GM12801 (cell line): ENCODE data around the gene OR4D1.

Experiments used
- CTCF ChIP-seq: IDR thresholded peaks from one replicate; pipeline ENCODE4 v1.5.1; 2011; ENCODE audit warnings: control low read depth; ENCODE audit not compliant: insufficient read length; ENCODE audit errors: extremely low read depth

Gene OR4D1

DNA sequence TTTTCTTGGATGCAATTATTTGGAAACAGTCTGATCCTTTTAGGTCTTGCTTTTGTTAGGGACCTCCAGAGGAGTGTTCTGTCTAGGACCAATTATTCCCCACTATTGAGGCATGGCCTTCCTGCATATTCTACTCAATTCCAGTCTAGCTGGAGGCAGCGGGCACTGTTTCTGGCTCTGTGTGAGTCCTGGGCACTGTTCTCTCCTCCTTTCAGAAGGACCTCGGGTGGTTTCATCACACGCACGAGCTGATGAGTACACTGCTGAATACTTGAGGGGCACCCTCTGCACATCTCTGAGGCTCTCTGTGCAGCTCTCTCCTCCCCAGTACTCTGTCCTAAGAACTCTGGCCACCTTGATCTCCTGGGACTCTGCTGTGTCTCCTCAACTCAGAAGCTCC lies 34.2 kb upstream of the OR4D1 start:
- TF ChIP-seq CTCF: no peak

GRCh38 chr17:58117382-58117781 lies 30.8 kb upstream of the OR4D1 start:
- no peak for TF ChIP-seq CTCF

GRCh38 chr17:58119491-58119890 lies 28.7 kb upstream of the OR4D1 start:
- TF ChIP-seq CTCF: no peak

- no peak for TF ChIP-seq CTCF
These were observed 27.9 kb upstream of the OR4D1 start for GRCh38 chr17:58120195-58120822.

GRCh38 chr17:58121925-58122324 lies 26.3 kb upstream of the OR4D1 start:
- TF ChIP-seq CTCF: no peak

- TF ChIP-seq CTCF: no peak
These were observed 20.3 kb upstream of the OR4D1 start for GRCh38 chr17:58127846-58128245.

- TF ChIP-seq CTCF: no peak
These were observed 11.4 kb upstream of the OR4D1 start for GRCh38 chr17:58136669-58137279.
